Small intestine (tissue), 7 donors: ENCODE measurements around the gene TTC39A. TPM values are rescaled to one million over a fixed set of nuclear protein-coding genes. Genes with fewer than 3 reads are reported as not detected.
A peak's percentile ranks its signal among the peaks of the same experiment; 100 is the strongest.

ENCODE experiments used
- DNase-seq, 2 donors: peaks; one replicate each; pipeline versions ENCODE4 v3.0.0 to v3.0.0-alpha.2; 2013
- FAIRE-seq: peaks from 2 replicates; lab custom pipeline; 2012; peaks lifted over from hg19 to GRCh38; lab: Jason Lieb, UNC
- H3K27ac ChIP-seq, 3 donors: one replicate each; pipeline ENCODE4 v1.5.1; 2013; ENCODE audit warnings: low read length in 2 of 3, mild to moderate bottlenecking in 2 of 3, control low read depth in 1 of 3, inconsistent platforms in 1 of 3, low read depth in 1 of 3, moderate library complexity in 1 of 3
- H3K27me3 ChIP-seq, 3 donors: one replicate each; pipeline ENCODE4 v1.6.1; 2013; ENCODE audit warnings: low read length in 3 of 3, inconsistent platforms in 1 of 3; ENCODE audit not compliant: control insufficient read depth in 3 of 3, insufficient read depth in 3 of 3
- H3K36me3 ChIP-seq, 3 donors: one replicate each; pipeline ENCODE4 v1.6.1; 2013; ENCODE audit warnings: low read length in 3 of 3, inconsistent platforms in 1 of 3, low read depth in 1 of 3, mild to moderate bottlenecking in 1 of 3, moderate library complexity in 1 of 3; ENCODE audit not compliant: control insufficient read depth in 3 of 3, insufficient read depth in 2 of 3
- H3K4me1 ChIP-seq, 3 donors: one replicate each; pipeline ENCODE4 v1.6.1; 2013; ENCODE audit warnings: low read length in 2 of 3, inconsistent platforms in 1 of 3, low read depth in 1 of 3, mild to moderate bottlenecking in 1 of 3, moderate library complexity in 1 of 3; ENCODE audit not compliant: control insufficient read depth in 3 of 3, insufficient read depth in 2 of 3
- H3K4me3 ChIP-seq, 3 donors: one replicate each; pipeline ENCODE4 v1.5.1; 2013; ENCODE audit warnings: low read length in 3 of 3, control low read depth in 1 of 3, inconsistent platforms in 1 of 3, low read depth in 1 of 3, mild to moderate bottlenecking in 1 of 3, moderate library complexity in 1 of 3
- H3K9me3 ChIP-seq, 2 donors: one replicate each; pipeline ENCODE4 v1.6.1; 2013; ENCODE audit warnings: low read depth in 1 of 2, low read length in 1 of 2; ENCODE audit not compliant: control insufficient read depth in 2 of 2, insufficient read depth in 1 of 2
- WGBS, 3 donors: extraction: QIAGEN DNeasy Blood & Tissue Kit; methylation state at CpG; one replicate each; pipeline ENCODE4 v1.1.7; 2013; 5-methylcytosine and 5-hydroxymethylcytosine counted together
- polyA plus RNA-seq, 4 donors: library from polyadenylated mRNA; stranded (reverse) in 3 of 4; unstranded in 1 of 4; fragments of 200-250 nt in 3 of 4; fragments of 120-200 nt in 1 of 4; gene quantifications; one replicate each; pipeline versions ENCODE4 v1.2.1 to v1.2.3, GENCODE V29; 2013
- donor health status: healthy with polysubstance abuse.
- donor health status: control.
- donor health status: control.
- donor health status: Bipolar disorder and iron deficiency.
- donor health status: healthy.

Gene TTC39A
- polyA plus RNA-seq, 4 donors = 9.3 to 30.3 (median 12.8) TPM

DNA sequence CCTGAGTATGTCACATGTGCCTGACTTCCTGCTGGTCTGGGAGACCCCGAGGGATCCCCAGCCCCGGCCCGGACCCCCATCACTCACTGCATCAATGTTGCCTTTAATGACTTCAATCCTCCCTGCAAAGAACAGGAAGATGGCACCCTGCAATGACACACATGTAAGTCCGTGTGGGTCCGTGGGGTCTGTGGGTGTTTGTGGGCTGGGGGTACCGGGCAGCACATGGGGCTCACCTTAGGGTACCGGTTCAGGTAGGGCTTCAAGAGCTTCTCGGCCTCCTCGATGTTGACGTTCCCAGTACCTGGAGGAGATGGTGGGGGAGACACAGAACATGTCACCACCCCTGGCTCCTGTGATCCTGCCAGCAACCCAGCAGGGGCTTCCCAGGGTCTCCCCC lies 28.1 kb downstream of the TTC39A start:
- FAIRE-seq (no peak), DNase-seq (no peak)
- Histone ChIP-seq H3K27ac (no peak overlapping the region), H3K36me3 (peaks cover 0 to 26% (median 0%) of the 10 kb centered on the region in 3 donors), H3K9me3 (peaks cover 0 to 10% of the 10 kb centered on the region in 2 donors), H3K4me1 (peaks cover 2 to 20% (median 6%) of the 10 kb centered on the region in 3 donors), H3K4me3 (no peak overlapping the region), H3K27me3 (no peaks in the 10 kb centered on the region)
- WGBS, 3 donors = 87 to 94% (median 87%) methylated on average over 10 of the region's 10 CpGs

GRCh38 chr1:51301844-51302162 lies 28.6 kb downstream of the TTC39A start:
- FAIRE-seq = no peak
- no peak for DNase-seq
- 69% methylated on average over 3 of the region's 3 CpGs for WGBS, 3 donors
- Histone ChIP-seq H3K9me3 (peaks cover 0 to 10% of the 10 kb centered on the region in 2 donors), H3K4me3 (no peak overlapping the region), H3K4me1 (peaks cover 2 to 24% (median 6%) of the 10 kb centered on the region in 3 donors), H3K36me3 (peaks cover 0 to 26% (median 0%) of the 10 kb centered on the region in 3 donors), H3K27me3 (no peaks in the 10 kb centered on the region), H3K27ac (no peak overlapping the region)

DNA sequence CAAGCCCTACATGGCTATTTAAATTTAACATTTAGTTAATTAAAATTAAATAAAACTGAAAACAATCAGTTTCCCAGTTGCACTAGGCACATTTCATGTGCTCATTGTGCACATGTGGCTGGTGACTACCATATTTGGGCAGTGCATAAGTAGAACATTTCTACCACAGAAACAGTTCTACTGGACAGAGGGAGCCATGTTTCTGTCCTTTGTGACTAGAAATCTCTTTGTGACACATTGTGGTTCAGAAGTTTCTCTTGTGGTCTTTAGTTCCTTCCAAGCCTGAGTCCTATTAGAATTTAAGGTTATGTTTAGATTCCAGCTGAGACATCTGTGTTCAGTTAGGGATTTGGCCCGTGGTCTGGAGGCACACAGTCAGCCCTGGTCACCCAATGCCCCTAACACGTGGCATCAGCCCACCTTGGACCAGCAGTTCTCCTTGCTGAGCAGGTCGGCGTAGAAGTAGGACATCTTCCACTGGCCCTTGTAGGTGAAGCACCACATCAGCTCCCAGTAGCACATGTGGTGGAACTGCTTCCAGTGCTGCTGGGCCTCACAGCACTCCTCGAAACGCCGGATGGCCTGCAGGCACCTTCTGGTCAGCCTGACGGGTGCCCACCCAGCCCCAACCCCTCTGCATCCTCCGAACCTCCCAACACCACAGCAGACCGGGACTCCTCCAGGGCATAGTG lies 29.1 kb downstream of the TTC39A start:
- Histone ChIP-seq H3K4me1 (peaks cover 2 to 28% (median 6%) of the 10 kb centered on the region in 3 donors), H3K27ac (no peak overlapping the region), H3K27me3 (no peaks in the 10 kb centered on the region), H3K4me3 (no peak overlapping the region), H3K9me3 (peaks cover 0 to 10% of the 10 kb centered on the region in 2 donors), H3K36me3 (peaks cover 0 to 26% (median 0%) of the 10 kb centered on the region in 3 donors)
- no peak for DNase-seq
- WGBS, 3 donors = 86 to 93% (median 90%) methylated on average over 10 of the region's 10 CpGs
- FAIRE-seq = no peak

- FAIRE-seq (no peak), DNase-seq (no peak)
- WGBS, 3 donors = 80 to 81% (median 80%) methylated on average over 6 of the region's 6 CpGs
- H3K9me3 ChIP-seq = peaks cover 0 to 10% of the 10 kb centered on the region in 2 donors
- H3K4me1 ChIP-seq = peaks cover 0 to 19% (median 3%) of the 10 kb centered on the region in 3 donors
- no peak overlapping the region for H3K4me3 ChIP-seq
- H3K27ac ChIP-seq = no peak overlapping the region
- no peaks in the 10 kb centered on the region for H3K27me3 ChIP-seq
- H3K36me3 ChIP-seq = peaks cover 0 to 26% (median 0%) of the 10 kb centered on the region in 3 donors
Measured at GRCh38 chr1:51299981-51300670, 30.2 kb downstream of the TTC39A start.

DNA sequence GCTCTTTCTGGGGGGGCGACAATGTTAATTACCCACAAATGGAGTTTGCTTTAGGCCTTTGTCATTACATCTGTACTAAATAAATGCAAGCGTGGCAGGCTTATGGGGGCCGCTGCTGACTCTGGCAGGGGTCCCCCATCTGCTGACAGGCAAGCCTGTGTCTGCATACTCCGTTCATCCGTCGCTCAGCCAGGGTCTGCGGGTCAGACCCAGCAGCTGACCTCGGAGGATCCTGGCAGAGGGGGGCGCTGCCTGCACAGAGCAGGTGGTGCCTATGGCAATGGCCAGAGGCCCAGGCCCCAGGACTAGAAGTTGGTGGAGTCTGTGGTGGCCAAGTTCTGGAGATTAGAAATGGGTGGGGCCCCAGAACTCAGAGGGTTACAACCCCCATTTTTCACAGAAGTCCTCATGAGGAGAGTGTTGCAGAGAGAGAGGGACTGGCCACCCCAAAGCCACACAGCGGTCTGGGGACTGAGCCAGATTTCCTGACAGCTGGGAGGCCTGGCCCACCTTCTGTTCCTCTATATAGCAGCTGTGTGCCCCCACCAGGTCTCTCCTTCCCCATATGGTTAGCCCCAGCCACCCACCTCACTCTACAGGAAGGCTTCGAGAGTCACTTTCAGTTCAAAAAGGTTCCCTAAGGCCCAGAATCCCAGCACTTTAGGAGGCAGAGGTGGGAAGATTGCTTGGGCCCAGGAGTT lies 31.0 kb downstream of the TTC39A start:
- H3K36me3 ChIP-seq = peaks cover 0 to 22% (median 0%) of the 10 kb centered on the region in 3 donors
- DNase-seq = no peak
- WGBS, 3 donors = 94 to 96% (median 95%) methylated on average over 11 of the region's 11 CpGs
- H3K4me1 ChIP-seq = peaks cover 0 to 13% (median 0%) of the 10 kb centered on the region in 3 donors
- no peak overlapping the region for H3K4me3 ChIP-seq
- no peak for FAIRE-seq
- H3K27me3 ChIP-seq = no peaks in the 10 kb centered on the region
- H3K9me3 ChIP-seq = peaks cover 0 to 10% of the 10 kb centered on the region in 2 donors
- no peak overlapping the region for H3K27ac ChIP-seq

GRCh38 chr1:51298322-51298705 lies 32.0 kb downstream of the TTC39A start:
- FAIRE-seq (no peak), DNase-seq (no peak)
- Histone ChIP-seq H3K27me3 (no peaks in the 10 kb centered on the region), H3K36me3 (peaks cover 0 to 27% (median 0%) of the 10 kb centered on the region in 3 donors), H3K9me3 (peaks cover 0 to 10% of the 10 kb centered on the region in 2 donors), H3K27ac (no peak overlapping the region), H3K4me3 (no peak overlapping the region), H3K4me1 (peaks cover 0 to 13% (median 0%) of the 10 kb centered on the region in 3 donors)
- WGBS, 3 donors = 85 to 98% (median 91%) methylated on average over 4 of the region's 4 CpGs

GRCh38 chr1:51297401-51298321 lies 32.7 kb downstream of the TTC39A start:
- Histone ChIP-seq H3K27ac (no peak overlapping the region), H3K4me1 (peaks cover 0 to 13% (median 0%) of the 10 kb centered on the region in 3 donors), H3K4me3 (peak overlapping the region in 1 of 3 donors; percentile 47), H3K36me3 (peaks cover 0 to 27% (median 0%) of the 10 kb centered on the region in 3 donors), H3K27me3 (no peaks in the 10 kb centered on the region), H3K9me3 (peaks cover 0 to 10% of the 10 kb centered on the region in 2 donors)
- DNase-seq = peak; percentile 31 to 56
- 63 to 78% (median 75%) methylated on average over 25 of the region's 25 CpGs for WGBS, 3 donors
- no peak for FAIRE-seq
